Endothelial cell of umbilical vein (primary cell): ENCODE measurements around the gene HOXA1.
A peak's percentile ranks its signal among the peaks of the same experiment; 100 is the strongest.

Experiments used
- CTCF ChIP-seq, 2 donors: IDR thresholded peaks; 1 replicate in 1 of 2; 2 replicates in 1 of 2; pipeline ENCODE4 v1.5.1; 2011; ENCODE audit warnings: low read length in 2 of 2, mild to moderate bottlenecking in 2 of 2, moderate library complexity in 2 of 2, control low read depth in 1 of 2, inconsistent platforms in 1 of 2, low read depth in 1 of 2; ENCODE audit not compliant: insufficient read depth in 1 of 2; ENCODE audit errors: extremely low read depth in 1 of 2
- EZH2 ChIP-seq: IDR thresholded peaks from 2 replicates; pipeline ENCODE4 v1.6.1; 2012; ENCODE audit warnings: borderline replicate concordance, low read depth, mild to moderate bottlenecking, moderate library complexity, low read length, inconsistent platforms; ENCODE audit not compliant: severe bottlenecking
- FOS ChIP-seq: IDR thresholded peaks from 2 replicates; pipeline ENCODE4 v1.6.1; 2011; ENCODE audit warnings: mild to moderate bottlenecking, low read length, moderate library complexity, borderline replicate concordance; ENCODE audit not compliant: insufficient read depth
- JUN ChIP-seq: IDR thresholded peaks from 2 replicates; pipeline ENCODE4 v1.6.1; 2011; ENCODE audit warnings: borderline replicate concordance, low read depth; ENCODE audit not compliant: insufficient read length, insufficient read depth
- MAX ChIP-seq: IDR thresholded peaks from 2 replicates; pipeline ENCODE4 v1.6.1; 2011; ENCODE audit not compliant: insufficient read depth, insufficient read length
- POLR2A ChIP-seq: IDR thresholded peaks from 2 replicates; pipeline ENCODE4 v1.6.1; 2012; ENCODE audit warnings: low read depth, mild to moderate bottlenecking, control low read depth, low read length
- POLR2AphosphoS5 ChIP-seq: IDR thresholded peaks from 2 replicates; pipeline ENCODE4 v1.6.1; 2012; ENCODE audit warnings: low read depth, mild to moderate bottlenecking, control low read depth, low read length, moderate library complexity; ENCODE audit not compliant: insufficient read depth

DNA sequence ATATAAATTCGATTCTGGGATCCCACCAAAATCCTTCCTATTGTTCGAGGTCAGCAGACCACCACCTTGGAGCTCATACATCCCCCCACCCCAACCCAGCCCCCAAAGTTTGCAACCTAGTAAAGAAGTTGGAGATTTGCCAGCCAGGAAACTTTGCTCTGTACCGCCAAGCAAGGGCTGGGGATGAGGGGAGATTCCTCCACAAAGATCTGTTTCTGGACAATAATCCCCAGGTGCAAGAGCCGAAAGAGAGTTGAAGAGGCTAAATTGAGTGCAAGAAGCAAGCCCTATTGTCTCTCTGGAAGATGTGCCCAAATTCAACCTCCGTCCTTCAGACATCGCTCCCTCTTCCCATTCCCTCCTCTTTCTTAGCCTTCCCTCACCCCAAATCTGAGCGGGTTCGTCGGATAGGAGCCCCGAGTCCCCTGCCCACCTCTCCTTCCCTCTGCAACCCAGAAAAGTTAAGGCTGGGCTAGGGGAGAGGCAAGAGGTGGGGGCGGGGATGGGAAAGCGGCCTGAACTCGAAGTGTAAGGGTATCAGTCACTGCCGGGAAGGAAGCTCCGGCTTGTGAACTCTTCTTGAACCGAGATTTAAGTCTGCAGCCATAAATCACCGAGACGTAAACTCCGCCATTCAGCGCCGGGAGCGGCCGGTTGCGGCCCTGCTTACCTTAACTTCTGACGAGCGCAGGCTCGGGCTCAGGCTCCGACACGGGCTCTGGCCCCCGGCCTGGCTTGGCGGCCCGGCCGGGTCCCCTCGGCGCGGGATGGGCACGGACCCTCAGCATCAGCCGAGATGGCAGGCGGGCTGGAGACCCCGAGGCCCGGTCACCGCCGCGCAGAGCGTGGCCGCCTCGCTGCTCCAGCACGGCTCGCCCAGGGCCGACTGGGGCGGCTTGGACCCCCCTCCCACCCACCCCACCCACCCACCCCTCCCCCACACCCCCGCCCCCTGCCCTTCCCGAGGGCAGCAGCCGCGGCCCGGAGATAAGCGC is 17.5 kb upstream of the HOXA1 start:
- TF ChIP-seq EZH2 (no peak), CTCF (IDR thresholded peaks at IDR 0.05; ENCODE audit: extremely low read depth in 1 of 2, insufficient read depth in 1 of 2, low read depth in 1 of 2, low read length in 2 of 2) (no peak), POLR2AphosphoS5 (peak; percentile 93), MAX (no peak), JUN (no peak), POLR2A (peak; percentile 85), FOS (peak; percentile 39)
